Skeletal muscle tissue (tissue), 4 donors: ENCODE measurements around the gene MAGEF1. TPM values are rescaled to one million over a fixed set of nuclear protein-coding genes. Genes with fewer than 3 reads are reported as not detected.

ENCODE experiments used
- H3K27ac ChIP-seq: one replicate; pipeline ENCODE4 v1.7.0; 2013; ENCODE audit warnings: mild to moderate bottlenecking, low read depth, low read length, inconsistent platforms
- H3K27me3 ChIP-seq, 3 donors: one replicate each; pipeline ENCODE4 v1.7.0; 2013; ENCODE audit warnings: low read length in 3 of 3; ENCODE audit not compliant: control insufficient read depth in 3 of 3, insufficient read depth in 3 of 3
- H3K36me3 ChIP-seq, 3 donors: one replicate each; pipeline ENCODE4 v1.7.0; 2013; ENCODE audit warnings: low read length in 3 of 3; ENCODE audit not compliant: control insufficient read depth in 3 of 3, insufficient read depth in 3 of 3
- H3K4me1 ChIP-seq, 3 donors: one replicate each; pipeline ENCODE4 v1.7.0; 2013; ENCODE audit warnings: low read length in 3 of 3, mild to moderate bottlenecking in 3 of 3; ENCODE audit not compliant: control insufficient read depth in 3 of 3, insufficient read depth in 3 of 3
- H3K4me3 ChIP-seq, 3 donors: one replicate each; pipeline ENCODE4 v1.7.0; 2013; ENCODE audit warnings: low read length in 3 of 3
- H3K9ac ChIP-seq, 3 donors: one replicate each; pipeline ENCODE4 v1.7.0; 2013; ENCODE audit warnings: low read length in 3 of 3, mild to moderate bottlenecking in 3 of 3, moderate library complexity in 2 of 3, low read depth in 1 of 3
- H3K9me3 ChIP-seq, 3 donors: one replicate each; pipeline ENCODE4 v1.7.0; 2013; ENCODE audit warnings: low read length in 3 of 3; ENCODE audit not compliant: control insufficient read depth in 3 of 3
- total RNA-seq: library from RNA; depleted of rRNA; stranded (reverse); fragments of >200 nt; gene quantifications from one replicate; pipeline ENCODE4 v1.2.3, GENCODE V29; 2014
- donor health status: Osteomylitis.

Gene MAGEF1
- total RNA-seq, 1 donor from 2014 or later = 36.0 TPM

DNA sequence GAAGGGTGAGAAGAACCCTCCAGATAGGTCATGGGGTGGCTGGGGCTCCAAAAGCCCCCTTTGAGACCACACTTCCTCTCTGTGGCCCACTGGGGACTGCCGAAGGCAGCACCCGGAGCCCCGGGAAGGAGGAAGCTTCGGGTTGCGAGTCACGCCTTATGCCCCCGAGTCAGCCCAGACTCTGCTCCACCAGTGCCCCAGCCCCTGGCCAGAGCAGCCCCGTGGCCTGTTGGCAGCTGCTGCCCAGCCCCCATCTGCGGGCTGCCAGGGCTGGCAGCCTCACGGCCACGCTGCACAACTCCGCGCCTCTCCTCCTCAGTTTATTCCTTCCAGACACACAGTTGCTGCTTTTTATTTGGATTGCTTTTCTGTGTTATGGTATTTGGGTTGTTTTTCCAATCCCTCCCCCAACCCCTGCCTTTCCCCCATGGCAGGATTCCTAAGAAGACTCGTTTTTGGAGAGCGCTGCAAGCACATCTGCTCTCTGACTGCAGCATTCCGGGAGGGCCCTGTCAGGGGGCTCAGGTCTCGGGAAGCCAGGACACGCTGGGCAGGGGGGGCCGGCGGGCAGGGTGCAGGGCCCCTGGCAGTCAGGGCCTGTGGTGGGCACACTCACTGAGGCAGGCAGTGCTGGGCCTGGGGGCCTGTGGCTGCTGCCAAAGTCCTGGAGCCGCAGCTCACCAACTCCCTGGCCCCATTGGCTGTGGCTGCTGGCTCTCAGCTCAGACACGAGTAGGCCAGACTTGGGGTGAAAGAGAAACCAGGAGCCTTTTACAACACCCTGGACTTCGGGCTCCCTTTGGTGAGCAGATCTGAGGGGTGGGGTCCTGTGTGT, 20.2 kb downstream of the MAGEF1 start:
- Histone ChIP-seq H3K4me3 (no peak overlapping the region), H3K36me3 (no peaks in the 10 kb centered on the region), H3K9me3 (no peaks in the 10 kb centered on the region), H3K27ac (peak overlapping the region; percentile 58), H3K27me3 (no peaks in the 10 kb centered on the region), H3K9ac (peak overlapping the region in 2 of 3 donors; percentile 19 to 33), H3K4me1 (peaks cover 37 to 54% (median 44%) of the 10 kb centered on the region in 3 donors)

DNA sequence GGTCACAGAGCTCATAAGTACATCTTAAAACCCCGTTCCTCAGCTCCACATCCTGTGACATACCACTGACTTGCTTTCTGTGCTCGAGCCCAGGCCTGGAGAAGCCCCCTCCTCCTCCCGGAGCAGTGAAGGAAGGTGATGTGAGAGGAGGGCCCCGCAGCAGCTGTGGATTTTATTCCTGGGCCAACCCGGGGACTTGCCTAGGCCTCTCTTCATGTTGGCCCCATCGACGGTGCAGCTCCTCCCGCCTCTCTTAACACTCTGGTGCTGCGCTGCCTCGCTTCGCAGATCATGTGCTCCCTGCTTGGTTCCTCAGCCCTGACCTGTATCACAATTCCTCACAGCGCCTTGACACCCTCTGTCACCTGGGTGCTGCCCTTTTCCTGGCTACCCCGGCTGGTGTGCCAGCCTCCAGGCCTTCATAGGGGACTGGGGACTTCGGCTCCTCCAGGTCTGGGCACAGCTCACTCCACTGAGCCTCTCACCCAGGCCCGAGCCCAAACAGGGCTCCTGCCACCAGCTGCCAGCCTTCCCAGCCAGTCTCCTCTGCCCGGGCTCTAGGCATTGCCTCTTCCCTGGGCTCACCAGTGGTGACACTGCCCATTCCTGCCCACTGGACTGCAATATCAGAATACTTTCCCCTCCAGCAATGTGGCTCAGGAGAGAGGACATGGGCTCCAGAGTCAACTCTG, 21.5 kb downstream of the MAGEF1 start:
- Histone ChIP-seq H3K36me3 (no peaks in the 10 kb centered on the region), H3K4me1 (peaks cover 37 to 49% (median 48%) of the 10 kb centered on the region in 3 donors), H3K4me3 (no peak overlapping the region), H3K27me3 (no peaks in the 10 kb centered on the region), H3K9me3 (no peaks in the 10 kb centered on the region), H3K27ac (no peak overlapping the region), H3K9ac (no peak overlapping the region)

DNA sequence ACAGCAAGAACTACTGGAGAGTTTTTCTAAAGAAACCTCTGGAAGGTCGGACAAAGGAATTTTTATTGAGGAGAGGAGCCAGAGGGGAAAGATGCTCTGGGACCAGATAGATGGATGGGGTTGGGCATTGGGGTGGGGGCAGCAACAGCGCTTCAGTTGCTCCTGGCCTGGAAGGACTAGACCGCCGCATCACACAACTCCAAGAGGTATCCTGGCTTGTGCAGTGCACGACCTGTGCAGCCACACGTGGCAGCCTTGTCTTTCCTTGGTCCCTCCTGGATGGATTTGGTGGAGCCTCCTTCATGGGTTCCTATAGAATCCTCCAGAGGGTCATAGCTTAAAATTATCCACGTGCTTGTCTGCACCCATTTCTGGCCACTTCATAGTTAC, 23.0 kb downstream of the MAGEF1 start:
- H3K4me3 ChIP-seq = no peak overlapping the region
- H3K36me3 ChIP-seq = no peaks in the 10 kb centered on the region
- H3K9ac ChIP-seq = no peak overlapping the region
- H3K4me1 ChIP-seq = peaks cover 30 to 39% (median 38%) of the 10 kb centered on the region in 3 donors
- H3K27ac ChIP-seq = peak overlapping the region; percentile 79
- H3K9me3 ChIP-seq = no peaks in the 10 kb centered on the region
- H3K27me3 ChIP-seq = no peaks in the 10 kb centered on the region

DNA sequence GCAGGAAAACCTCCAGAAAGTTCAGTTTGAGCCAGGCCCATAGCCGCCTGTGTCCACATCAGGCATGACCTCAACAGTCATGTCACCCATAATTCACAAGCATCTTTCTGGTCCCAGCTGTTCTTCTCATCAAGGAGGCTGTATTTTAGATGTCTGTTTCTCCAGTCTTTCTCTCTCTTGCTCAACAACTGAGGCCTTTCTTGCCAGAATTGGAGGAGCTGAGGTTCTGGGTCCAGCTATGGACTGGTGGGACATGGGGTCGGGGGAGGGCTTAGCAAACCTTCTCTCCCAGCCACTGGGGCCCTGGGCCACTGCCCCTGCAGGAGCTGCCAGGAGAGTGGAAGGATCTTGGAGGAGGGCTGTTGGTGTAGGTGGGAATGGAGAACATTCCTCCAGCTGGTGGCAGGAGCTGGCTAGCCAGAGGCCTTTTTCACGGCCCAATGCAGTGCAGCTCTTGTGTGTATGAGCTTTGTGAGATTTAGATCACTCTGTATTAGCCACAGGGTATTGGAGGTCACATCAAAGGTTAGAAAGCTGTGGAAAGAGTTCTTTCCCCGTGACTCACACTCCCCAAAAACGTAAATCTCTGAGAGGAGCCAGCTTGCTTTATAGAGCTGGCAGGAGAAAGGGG, 23.5 kb downstream of the MAGEF1 start:
- Histone ChIP-seq H3K27me3 (no peaks in the 10 kb centered on the region), H3K4me3 (no peak overlapping the region), H3K4me1 (peaks cover 29 to 37% (median 34%) of the 10 kb centered on the region in 3 donors), H3K9me3 (no peaks in the 10 kb centered on the region), H3K36me3 (no peaks in the 10 kb centered on the region), H3K27ac (peak overlapping the region; percentile 79), H3K9ac (no peak overlapping the region)

DNA sequence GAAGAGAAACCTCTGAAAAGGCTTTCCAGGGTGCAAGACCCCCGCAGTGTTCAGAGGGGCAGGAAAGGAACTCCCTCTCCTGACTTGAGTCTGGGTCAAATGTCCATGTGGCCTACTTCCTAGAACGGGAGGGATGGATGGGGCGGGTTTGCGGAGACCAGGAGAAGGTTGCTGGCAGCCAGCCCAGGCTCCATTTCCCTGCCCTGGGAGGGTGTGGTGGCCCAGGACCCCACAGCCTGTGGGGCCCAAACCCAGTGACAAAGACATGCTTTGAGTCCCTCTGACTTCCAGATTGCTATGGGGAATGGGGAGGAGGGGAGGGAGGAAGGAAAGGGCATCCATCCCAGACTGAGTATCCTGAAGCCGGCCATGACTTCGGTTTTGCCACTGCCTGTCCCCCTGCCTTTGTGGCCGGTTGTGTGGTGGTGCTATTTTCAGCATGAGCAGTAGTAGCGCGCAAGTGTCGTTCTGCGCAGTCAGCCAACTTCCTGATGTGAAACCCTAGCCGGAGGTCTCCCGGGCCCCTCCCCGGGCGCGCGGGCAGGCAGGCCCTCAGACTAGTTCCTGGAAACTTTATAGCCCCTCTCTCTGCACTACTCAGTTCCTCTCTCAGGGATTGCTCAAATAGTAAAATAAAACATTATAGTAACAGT, 24.4 kb downstream of the MAGEF1 start:
- H3K9ac ChIP-seq = peak overlapping the region in 1 of 3 donors; percentile 33
- peaks cover 29 to 33% (median 32%) of the 10 kb centered on the region in 3 donors for H3K4me1 ChIP-seq
- H3K9me3 ChIP-seq = no peaks in the 10 kb centered on the region
- peak overlapping the region; percentile 79 for H3K27ac ChIP-seq
- no peaks in the 10 kb centered on the region for H3K36me3 ChIP-seq
- H3K27me3 ChIP-seq = no peaks in the 10 kb centered on the region
- peak overlapping the region in 1 of 3 donors; percentile 56 for H3K4me3 ChIP-seq

DNA sequence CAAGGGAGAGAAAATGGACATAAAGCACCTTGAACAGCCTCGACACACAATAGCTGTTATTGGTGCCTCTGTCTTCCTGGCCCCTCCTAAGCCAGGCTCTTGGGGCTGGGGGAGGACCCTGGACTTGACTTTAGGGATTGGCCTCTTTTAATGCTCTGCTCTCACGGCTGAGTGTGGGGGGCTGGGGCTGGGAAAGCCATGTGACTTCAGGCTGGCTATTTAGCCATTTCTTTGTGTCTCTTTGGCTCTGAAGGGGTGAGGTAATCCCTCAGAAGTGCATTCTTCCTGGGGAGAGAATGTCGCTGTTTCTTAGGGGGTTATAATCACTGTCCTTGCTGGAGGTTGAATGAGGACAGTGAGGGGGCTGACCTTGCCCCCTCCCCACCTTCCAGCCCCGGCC, 26.2 kb downstream of the MAGEF1 start:
- no peaks in the 10 kb centered on the region for H3K27me3 ChIP-seq
- H3K4me3 ChIP-seq = no peak overlapping the region
- no peak overlapping the region for H3K27ac ChIP-seq
- H3K9me3 ChIP-seq = no peaks in the 10 kb centered on the region
- H3K36me3 ChIP-seq = no peaks in the 10 kb centered on the region
- H3K4me1 ChIP-seq = peaks cover 21% of the 10 kb centered on the region in 3 donors
- no peak overlapping the region for H3K9ac ChIP-seq

DNA sequence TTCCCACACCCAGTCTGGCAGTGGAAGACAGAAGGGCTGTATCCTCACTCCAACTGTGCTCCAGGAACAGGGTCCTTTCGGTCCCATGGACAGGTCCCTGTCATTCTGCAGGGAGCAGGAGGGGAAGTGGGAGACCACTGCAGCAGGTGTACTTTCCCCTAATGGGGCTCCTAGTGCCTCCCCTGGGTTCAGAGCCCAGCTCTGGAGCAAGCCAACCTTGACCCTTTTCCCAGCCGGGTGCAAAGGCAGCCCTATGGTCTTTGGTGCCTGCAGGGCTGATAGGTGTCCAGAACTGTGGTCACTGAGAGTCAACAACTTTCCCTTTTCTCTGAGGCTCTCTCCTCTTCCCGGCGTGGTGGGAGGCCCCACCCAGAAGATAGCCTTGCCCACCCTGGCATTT, 26.8 kb downstream of the MAGEF1 start:
- H3K4me1 ChIP-seq = peaks cover 19 to 21% (median 21%) of the 10 kb centered on the region in 3 donors

DNA sequence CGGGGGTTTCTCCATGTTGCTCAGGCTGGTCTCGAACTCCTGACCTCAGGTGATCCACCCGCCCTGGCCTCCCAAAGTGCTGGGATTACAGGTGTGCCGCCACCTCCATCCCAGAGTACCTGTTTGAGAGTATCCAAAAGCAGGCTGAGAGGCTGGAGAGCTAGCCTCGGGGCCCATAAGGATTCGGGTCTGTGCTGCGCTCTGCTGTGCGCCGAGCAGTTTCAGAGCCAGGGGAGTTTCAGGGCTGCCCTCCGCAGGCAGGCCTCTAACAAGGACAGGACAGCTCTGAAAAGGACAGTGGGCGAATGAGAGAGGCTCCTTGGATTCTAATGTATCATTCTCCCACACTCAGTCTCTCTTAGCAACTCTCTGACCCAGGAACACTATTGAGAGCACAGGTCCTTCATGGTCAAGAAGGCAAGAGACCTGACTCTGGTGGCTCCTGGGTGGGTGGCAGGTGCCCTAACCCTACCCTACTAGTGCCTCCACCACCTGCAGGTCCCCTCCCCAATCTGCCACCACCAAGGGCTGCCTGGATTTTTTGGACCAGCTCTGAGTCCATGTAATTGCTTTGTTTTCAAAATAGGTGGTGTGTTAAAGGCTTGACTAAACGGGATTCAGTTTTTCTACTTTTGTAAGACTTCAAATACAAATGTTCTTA, 27.8 kb downstream of the MAGEF1 start:
- no peak overlapping the region for H3K4me3 ChIP-seq
- H3K4me1 ChIP-seq = peaks cover 21 to 27% (median 23%) of the 10 kb centered on the region in 3 donors
- H3K9me3 ChIP-seq = no peaks in the 10 kb centered on the region
- H3K27ac ChIP-seq = no peak overlapping the region
- no peaks in the 10 kb centered on the region for H3K27me3 ChIP-seq
- no peaks in the 10 kb centered on the region for H3K36me3 ChIP-seq
- no peak overlapping the region for H3K9ac ChIP-seq

More for the DNA sequence above, 26.8 kb downstream of the MAGEF1 start:
- no peak overlapping the region for H3K4me3 ChIP-seq
- H3K27ac ChIP-seq = no peak overlapping the region
- no peaks in the 10 kb centered on the region for H3K27me3 ChIP-seq
- no peaks in the 10 kb centered on the region for H3K36me3 ChIP-seq
- H3K9me3 ChIP-seq = no peaks in the 10 kb centered on the region
- H3K9ac ChIP-seq = no peak overlapping the region

DNA sequence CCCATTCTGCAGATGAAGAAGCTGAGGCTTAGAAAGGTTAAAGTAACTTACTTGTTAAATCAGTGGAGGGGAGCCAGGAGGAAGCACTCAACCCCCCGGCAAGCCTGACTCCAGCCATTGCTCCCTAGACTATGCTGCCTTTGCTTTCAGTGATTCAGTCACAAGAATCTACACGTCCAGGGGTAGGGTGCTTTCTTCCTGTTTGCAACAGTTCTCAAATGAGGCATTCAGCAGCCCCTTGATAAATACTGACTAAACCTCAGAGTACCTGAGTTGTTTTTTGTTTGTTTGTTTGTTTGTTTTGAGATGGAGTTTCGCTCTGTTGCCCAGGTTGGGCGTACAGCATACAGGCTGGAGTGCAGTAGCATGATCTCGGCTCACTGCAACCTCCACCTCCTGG, 28.6 kb downstream of the MAGEF1 start:
- H3K4me1 ChIP-seq = peaks cover 15 to 26% (median 19%) of the 10 kb centered on the region in 3 donors
- H3K9me3 ChIP-seq = no peaks in the 10 kb centered on the region
- H3K27me3 ChIP-seq = no peaks in the 10 kb centered on the region
- no peaks in the 10 kb centered on the region for H3K36me3 ChIP-seq
- H3K9ac ChIP-seq = no peak overlapping the region
- no peak overlapping the region for H3K27ac ChIP-seq
- no peak overlapping the region for H3K4me3 ChIP-seq
